ENCODE results near the gene OTC. TPM values are rescaled to one million over a fixed set of nuclear protein-coding genes. Genes with fewer than 3 reads are reported as not detected.

The OTC gene
- total and polyA plus RNA-seq, 2 donors from 2014 or later = not detected

DNA sequence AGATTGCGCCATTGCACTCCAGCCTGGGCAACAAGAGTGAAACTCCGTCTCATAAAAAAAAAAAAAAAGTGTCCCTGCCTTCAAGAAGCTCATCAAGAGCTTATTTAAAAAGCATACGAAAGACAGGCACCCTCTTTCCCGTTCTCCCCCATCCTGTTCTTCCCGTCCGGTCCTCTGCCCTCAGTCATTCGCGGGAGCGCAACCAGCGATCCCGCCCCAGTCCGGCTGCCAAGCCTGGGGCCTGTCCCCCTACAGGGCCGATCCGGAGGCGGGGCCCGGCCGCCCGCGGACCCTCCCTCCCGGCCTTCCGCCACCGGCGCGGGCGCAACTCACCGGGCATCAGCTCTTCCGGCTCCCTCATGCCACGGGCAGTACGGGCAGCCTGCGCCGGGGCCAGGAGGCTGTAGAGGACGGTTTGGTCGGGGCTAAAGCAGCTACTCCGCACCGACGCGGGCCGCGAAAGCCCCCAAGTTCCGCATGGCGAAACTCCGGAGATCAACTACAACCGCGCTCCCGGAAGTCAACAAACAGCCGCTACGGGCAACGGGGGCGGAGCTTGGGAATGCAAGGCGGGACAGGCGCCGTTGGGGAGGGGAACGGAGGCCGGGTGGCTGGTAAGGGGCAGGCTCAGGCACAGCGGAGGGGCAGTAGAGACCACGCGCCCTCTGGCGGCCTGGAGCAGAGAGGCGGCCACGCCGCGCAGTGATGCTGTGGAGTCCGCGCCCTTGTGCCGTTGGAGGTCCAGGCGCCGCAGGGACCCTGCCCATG, 25.2 kb upstream of the OTC start, which contains the start of gene RPGR:
Gene RPGR, minus strand, starts transcription at position 503 of the 768 bp plus-strand sequence. Its CDS starts 142 bp downstream, at position 361.
- H3K9me3 ChIP-seq (ENCODE audit: control insufficient read depth in 2 of 3, insufficient read depth in 1 of 3, low read length in 3 of 3) = no peaks in the 10 kb centered on the region
- peak within 1 kb of the TSS; percentile 77 to 88 for H3K27ac ChIP-seq (ENCODE audit: low read depth in 2 of 2, low read length in 2 of 2)
- no peak for FAIRE-seq
- peak; percentile 95 to 98 (median 95) for DNase-seq
- peak within 1 kb of the TSS; percentile 71 to 77 (median 74) for H3K4me3 ChIP-seq (ENCODE audit: low read length in 3 of 3)
- TF ChIP-seq, protein P1, sequence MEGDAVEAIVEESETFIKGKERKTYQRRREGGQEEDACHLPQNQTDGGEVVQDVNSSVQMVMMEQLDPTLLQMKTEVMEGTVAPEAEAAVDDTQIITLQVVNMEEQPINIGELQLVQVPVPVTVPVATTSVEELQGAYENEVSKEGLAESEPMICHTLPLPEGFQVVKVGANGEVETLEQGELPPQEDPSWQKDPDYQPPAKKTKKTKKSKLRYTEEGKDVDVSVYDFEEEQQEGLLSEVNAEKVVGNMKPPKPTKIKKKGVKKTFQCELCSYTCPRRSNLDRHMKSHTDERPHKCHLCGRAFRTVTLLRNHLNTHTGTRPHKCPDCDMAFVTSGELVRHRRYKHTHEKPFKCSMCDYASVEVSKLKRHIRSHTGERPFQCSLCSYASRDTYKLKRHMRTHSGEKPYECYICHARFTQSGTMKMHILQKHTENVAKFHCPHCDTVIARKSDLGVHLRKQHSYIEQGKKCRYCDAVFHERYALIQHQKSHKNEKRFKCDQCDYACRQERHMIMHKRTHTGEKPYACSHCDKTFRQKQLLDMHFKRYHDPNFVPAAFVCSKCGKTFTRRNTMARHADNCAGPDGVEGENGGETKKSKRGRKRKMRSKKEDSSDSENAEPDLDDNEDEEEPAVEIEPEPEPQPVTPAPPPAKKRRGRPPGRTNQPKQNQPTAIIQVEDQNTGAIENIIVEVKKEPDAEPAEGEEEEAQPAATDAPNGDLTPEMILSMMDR (IDR thresholded peaks at IDR 0.05; ENCODE audit: borderline replicate concordance, extremely low read depth, insufficient read depth) = peak; percentile 81
- peaks cover 0 to 3% (median 0%) of the 10 kb centered on the region in 3 donors for H3K4me1 ChIP-seq (ENCODE audit: control insufficient read depth in 2 of 3, insufficient read depth in 2 of 3, low read depth in 1 of 3, low read length in 3 of 3)
- no peaks in the 10 kb centered on the region for H3K36me3 ChIP-seq (ENCODE audit: control insufficient read depth in 2 of 3, insufficient read depth in 3 of 3, low read length in 3 of 3)
- peak within 1 kb of the TSS in 2 of 3 donors; percentile 55 for H3K9ac ChIP-seq (ENCODE audit: low read length in 3 of 3)
- intact Hi-C loops (cut with DNase I) = no loop called here
- no peaks in the 10 kb centered on the region for H3K27me3 ChIP-seq (ENCODE audit: control insufficient read depth, insufficient read depth, low read length)

DNA sequence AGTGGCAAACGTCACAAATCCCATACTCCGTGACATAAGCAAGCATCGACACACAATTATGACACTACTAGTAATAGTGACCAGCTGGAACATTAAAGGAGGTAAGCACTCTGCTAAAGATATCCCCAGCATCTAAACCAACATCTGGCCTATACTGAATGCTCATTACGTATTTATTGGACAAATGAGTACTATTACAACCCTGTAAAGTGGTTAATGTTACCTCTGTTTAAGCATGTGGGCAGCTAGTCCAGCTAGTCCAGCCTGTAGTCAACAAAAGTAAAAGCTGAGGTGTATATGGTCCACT, 24.7 kb upstream of the OTC start:
- FAIRE-seq (no peak), DNase-seq (no peak)
- Histone ChIP-seq H3K9ac (ENCODE audit: low read length in 3 of 3) (peak overlapping the region in 1 of 3 donors; percentile 55), H3K27me3 (ENCODE audit: control insufficient read depth, insufficient read depth, low read length) (no peaks in the 10 kb centered on the region), H3K36me3 (ENCODE audit: control insufficient read depth in 2 of 3, insufficient read depth in 3 of 3, low read length in 3 of 3) (no peaks in the 10 kb centered on the region), H3K4me3 (ENCODE audit: low read length in 3 of 3) (peak overlapping the region; percentile 44 to 77 (median 71)), H3K9me3 (ENCODE audit: control insufficient read depth in 2 of 3, insufficient read depth in 1 of 3, low read length in 3 of 3) (no peaks in the 10 kb centered on the region), H3K27ac (ENCODE audit: low read depth in 2 of 2, low read length in 2 of 2) (peak overlapping the region in 1 of 2 donors; percentile 88), H3K4me1 (ENCODE audit: control insufficient read depth in 2 of 3, insufficient read depth in 2 of 3, low read depth in 1 of 3, low read length in 3 of 3) (peaks cover 0 to 3% (median 0%) of the 10 kb centered on the region in 3 donors)
- intact Hi-C loops (cut with DNase I) = no loop called here
- TF ChIP-seq, protein P1 (IDR thresholded peaks at IDR 0.05; ENCODE audit: borderline replicate concordance, extremely low read depth, insufficient read depth) = no peak

DNA sequence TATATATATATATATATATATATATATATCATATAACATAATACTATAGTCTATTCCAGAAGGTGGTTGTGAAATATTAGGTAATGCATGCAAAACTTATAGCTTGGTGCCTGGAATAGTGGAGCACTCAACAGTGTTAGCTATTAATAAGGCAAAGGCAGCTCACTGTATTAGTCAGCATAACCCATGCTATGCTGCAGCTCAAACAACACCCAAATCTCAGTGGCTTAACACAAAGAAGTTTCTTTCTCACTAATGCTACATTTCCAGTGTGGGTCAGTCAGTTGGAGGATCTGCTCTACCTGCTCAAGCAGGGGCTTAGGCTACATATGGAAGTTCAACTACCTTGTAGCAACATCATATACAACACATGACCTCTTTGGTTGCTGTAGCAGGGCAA, 19.9 kb upstream of the OTC start:
- Histone ChIP-seq H3K36me3 (ENCODE audit: control insufficient read depth in 2 of 3, insufficient read depth in 3 of 3, low read length in 3 of 3) (no peaks in the 10 kb centered on the region), H3K4me1 (ENCODE audit: control insufficient read depth in 2 of 3, insufficient read depth in 2 of 3, low read depth in 1 of 3, low read length in 3 of 3) (peaks cover 0 to 3% (median 0%) of the 10 kb centered on the region in 3 donors), H3K9ac (ENCODE audit: low read length in 3 of 3) (no peak overlapping the region), H3K4me3 (ENCODE audit: low read length in 3 of 3) (no peak overlapping the region), H3K9me3 (ENCODE audit: control insufficient read depth in 2 of 3, insufficient read depth in 1 of 3, low read length in 3 of 3) (no peaks in the 10 kb centered on the region), H3K27me3 (ENCODE audit: control insufficient read depth, insufficient read depth, low read length) (no peaks in the 10 kb centered on the region), H3K27ac (ENCODE audit: low read depth in 2 of 2, low read length in 2 of 2) (no peak overlapping the region)
- intact Hi-C loops (cut with DNase I) = no loop called here
- DNase-seq (no peak), FAIRE-seq (no peak)
- TF ChIP-seq, protein P1 (IDR thresholded peaks at IDR 0.05; ENCODE audit: borderline replicate concordance, extremely low read depth, insufficient read depth) = no peak
